GM21825 (cell line): ENCODE measurements around the gene PIGC.
A peak's percentile ranks its signal among the peaks of the same experiment; 100 is the strongest.

Experiments used
- ATAC-seq: cut with Tn5 transposase; IDR thresholded peaks from one replicate; pipeline ENCODE4 v1.9.1; 2021; ENCODE audit warnings: mild to moderate bottlenecking, moderate library complexity; ENCODE audit not compliant: unreplicated experiment

The PIGC gene

DNA sequence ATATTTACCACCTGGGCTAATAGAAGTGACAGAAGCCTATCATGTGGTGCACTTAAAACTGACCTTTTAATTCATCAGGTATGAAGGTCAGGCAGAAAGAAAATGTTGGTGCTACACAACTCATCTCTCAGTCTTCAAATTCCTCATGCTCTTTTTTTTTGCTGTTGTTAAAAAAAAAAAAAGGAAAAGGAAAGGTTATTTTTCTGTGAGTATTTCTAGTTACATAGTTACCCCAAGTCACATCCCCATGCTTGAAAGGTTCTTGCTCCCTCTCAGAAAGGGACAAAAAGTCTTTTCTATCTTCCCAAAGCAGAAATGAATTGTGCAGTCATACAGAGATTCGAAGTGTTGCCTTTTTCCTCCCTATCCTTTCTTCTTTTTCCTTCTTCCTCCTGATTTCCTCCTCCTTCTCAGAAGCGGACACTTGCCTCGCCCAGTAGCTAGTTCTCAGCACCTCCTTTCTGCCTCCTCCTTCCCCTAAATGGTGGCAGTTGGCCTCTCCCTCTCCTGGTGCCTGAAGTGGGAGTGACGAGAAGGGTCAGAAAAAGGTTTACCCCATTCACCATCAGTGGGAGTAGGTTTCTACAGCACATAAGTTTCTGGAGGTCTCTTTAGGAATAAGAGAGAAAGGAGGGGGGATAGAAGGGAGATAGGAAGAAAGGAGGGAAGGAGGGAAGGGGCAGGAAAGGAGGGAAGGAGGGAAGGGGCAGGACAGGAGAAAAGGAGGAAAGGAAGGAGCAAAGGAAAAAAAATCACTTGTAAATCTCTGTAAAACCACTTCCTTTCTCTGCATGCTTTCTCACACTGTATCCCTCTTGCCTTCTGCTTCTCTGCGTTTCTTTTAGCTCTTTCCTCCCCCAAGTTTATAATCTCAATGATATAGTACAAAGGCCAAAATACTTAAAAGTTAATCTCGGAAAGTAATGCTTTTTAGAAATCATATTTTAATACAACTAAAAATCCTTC is 43.8 kb downstream of the PIGC start:
- ATAC-seq = no peak

DNA sequence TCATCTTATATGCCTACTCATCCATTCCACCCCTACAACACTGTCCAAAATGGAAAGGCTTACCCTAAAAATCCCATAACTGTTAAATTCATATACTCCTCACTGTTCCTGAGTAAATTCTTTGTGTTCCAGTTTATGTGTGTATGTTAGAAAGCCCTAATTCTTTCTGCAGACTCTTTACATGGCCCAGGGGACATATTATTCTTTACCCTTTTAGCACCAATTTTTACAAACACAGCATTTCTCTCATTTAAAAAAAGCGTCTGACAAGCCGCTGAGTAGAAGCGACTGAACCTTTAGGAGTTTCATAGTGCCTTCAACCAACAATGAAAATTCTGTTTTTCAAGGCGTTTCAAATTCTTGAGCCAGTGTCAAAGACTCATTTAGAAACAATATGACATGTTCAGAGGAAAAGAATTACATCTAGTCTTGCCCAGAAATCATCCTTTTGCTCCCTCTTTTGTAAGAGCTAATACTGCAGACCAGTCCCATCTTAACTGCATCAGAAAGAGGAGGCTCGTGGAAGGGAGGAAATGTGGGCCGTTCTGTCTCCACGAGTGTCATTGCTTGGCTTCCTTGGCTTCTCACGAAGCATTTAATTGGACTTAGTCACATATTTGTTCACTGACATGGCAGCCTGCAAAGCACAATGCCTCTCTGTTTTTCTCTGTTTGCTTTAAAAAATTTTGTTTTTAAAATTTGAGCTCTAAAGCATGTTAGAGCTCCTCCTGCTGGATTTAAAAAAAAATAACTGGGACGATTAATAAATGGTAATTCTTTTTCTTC is 44.7 kb downstream of the PIGC start:
- no peak for ATAC-seq

DNA sequence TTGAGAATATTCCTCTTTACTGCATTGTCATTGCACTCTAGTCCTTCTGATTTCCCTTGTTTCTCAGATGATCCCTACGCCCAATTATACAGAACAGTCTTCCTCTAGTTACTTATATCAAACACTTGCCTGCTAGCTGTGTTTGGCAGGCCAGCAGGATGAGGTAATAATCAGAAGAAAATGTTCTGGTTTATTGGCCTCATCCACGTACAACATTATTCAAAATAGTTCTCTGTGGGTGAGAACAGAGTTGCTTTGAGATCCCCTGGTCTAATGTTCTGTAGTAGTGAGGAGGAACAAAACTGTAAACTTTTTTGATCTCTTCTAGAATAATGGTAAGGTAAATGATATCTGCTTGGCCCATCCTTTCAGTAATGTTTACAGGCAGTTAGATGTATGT is 45.7 kb downstream of the PIGC start:
- ATAC-seq = no peak

DNA sequence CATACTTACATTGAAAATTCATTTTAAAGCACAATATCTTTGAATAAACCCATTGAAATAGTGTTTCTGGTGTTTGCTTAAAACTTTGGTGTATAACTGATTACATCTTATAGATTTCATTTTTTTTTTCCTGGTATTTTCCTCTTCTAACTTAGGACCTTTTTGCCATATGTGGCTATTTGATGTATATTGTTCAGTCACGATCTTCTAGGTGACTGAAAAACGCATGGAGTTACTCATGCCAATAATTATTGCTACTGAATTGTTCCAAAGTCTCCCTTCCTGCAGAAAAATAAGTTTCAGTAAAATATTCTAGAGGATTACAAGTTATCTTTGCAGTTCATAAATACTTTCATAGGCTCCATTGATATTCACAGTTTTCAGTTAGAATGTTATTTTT is 46.2 kb downstream of the PIGC start:
- no peak for ATAC-seq

DNA sequence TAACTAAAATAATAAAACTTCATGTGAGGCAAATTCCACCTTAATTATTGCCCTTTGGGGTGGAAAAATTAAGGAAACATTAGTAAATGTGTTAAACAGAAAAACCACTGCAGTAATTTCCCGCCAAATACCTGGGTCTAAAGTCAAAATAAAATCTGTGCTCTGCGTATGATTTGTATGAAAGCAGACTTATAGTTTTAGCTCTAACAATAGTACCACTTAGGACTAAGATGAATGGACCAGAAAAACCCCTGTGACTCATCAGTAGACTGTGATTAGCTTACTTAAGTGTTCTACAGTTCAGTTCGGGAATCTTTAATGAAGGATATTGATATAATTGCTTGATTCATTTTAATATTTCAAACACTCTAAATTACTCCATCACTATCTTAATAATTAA is 46.6 kb downstream of the PIGC start:
- ATAC-seq = peak; percentile 28

DNA sequence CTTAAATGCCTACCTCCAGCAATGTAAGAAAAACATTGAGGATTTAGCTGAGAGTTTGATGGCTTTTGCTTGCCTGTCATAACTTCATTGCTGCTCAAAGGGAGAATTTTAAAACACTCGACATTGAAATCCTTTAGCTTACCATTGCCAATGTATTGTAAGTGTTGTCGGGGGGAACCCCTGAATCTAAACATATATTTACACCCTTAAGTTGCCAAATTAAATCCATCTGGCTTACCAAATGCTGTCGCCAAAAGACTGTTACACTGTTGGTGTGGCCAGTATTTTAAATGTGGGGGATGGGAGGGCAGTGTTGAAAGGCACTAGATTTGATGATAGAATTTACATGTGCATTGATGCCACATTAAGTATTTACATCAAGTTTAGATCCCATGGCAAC is 48.3 kb downstream of the PIGC start:
- ATAC-seq = no peak

DNA sequence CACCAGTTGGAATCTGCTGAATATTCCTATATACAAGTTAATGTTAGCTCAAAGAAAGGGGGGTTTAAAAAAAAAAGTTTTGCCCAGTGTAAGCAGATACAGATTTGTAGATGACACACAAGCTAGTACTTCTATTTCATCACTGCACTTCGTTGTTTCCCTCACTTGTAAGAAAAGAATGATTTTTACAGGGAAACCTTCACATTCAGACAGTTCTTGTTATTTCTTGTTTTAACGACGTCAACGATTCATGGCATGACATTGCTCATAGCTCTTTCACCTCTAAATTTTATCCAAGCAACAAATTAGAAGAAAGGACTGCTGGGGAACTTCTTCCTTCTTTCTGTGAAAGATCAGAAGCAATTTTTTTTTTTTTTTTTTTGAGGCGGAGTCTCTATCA is 49.1 kb downstream of the PIGC start:
- no peak for ATAC-seq

DNA sequence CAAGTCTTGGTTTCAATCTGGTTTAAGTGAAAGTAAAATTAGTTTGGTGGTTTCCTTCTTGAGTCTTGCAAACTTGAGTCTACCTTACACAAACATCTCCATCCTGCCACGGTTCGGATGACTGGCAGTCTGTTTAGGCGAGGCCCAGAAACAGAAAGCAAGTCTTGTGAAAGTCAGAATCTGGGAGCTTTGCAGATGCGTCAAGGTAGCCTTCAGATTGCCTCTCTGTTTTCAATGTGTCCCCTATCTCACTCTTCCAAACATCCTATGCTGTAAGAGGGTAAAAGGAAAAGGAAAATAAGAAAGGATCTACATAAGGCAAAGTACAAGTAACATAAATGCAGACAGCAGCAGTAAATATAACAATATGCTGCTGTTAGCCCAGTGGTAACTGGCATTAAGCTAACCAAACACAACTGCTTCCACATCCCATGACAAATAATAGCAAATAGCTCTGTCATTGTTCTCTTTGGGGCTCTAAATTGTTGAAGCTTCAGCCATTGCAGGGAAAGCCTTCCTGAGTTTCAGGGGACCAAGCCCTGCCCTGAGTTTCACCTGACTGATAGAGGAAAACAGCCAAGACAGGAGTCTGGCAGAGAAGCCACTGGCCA is 49.6 kb downstream of the PIGC start:
- peak; percentile 64 for ATAC-seq

DNA sequence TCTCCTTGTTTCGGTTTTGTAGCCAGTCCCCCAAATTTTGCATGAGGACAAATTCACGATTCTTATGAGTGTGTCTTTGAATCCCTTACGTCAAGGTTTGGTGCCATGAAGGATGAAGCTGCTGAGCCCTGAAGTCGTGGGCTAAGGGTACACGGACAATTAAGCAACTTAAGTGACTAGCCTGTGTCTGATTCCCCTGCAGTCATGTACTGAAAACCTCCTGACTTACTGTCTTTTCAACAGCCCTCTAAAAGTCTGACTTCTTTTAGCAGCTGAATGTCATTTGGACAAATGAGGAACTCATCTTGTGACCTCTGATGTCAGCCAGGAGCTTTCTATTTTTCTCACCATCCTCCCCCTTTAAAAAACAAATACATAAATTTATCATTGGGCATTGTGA is 50.5 kb downstream of the PIGC start:
- ATAC-seq = no peak

DNA sequence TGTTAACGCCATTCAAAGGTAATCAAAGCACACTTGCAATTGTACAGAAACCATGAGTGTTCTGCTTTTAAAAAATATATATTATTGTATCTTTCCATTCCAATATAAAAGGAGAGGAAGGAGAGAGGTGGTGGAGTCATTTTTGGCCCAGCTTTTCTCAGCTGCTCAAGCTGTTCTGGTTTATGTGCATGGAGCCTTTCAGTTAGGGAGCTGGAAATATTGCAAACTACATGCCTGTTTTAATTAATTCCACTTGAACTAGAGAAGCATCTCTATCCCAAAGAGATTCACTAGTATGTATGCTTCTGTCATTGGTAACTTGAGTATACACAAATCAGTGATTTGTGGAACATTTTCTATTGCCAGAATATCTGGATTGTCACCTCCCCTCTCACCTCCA is 51.9 kb downstream of the PIGC start:
- ATAC-seq = no peak
